NCI-H1092 (cell line): ENCODE data around the gene CHORDC1.
"Not testable (repeated sequence)": the region's sequence is repeated elsewhere in the genome, so short reads cannot be mapped to it uniquely, and the experiment has no call there.

ENCODE experiments used
- DNase-seq: peaks from one replicate; lab custom pipeline; 2025; lab: John Stamatoyannopoulos, UW

CHORDC1 gene

DNA sequence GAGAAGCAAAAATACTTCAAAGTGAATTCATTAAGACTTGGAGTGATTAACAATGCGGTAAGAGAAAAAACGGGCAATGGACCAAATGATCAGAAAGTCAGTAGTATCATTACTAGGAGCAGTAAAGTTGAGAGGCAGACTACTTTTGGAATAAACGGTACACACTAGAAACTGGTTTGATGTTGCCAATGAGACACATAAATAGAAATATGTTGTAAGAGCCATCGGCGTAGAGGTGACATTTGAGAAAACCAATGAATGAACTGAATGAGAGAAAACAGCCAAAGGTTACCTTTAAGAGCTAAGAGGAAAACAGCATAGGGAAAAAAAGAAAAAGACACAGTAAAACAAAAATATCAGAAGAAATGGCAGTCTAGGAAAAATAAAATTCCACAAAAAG is 6.2 kb downstream of the CHORDC1 start:
- DNase-seq = no peak

DNA sequence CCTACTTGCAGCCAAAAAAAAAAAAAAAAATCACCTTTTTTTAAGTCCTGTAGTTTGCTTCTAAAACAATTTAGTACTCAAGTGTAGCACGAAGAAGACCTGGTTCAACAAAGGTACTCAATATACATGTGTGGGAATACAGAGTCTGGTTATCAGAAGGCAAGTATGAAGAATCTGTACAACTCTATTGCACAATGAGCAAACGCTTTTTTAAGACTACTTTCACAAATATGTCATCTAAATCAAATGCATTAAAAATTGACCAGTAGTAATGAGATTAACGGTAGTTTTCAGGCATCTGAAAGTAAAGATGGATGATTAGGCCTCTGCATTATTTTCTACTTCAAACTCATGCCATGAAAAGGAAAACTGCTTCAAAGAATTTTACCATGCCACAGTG is 9.5 kb downstream of the CHORDC1 start:
- no peak for DNase-seq

DNA sequence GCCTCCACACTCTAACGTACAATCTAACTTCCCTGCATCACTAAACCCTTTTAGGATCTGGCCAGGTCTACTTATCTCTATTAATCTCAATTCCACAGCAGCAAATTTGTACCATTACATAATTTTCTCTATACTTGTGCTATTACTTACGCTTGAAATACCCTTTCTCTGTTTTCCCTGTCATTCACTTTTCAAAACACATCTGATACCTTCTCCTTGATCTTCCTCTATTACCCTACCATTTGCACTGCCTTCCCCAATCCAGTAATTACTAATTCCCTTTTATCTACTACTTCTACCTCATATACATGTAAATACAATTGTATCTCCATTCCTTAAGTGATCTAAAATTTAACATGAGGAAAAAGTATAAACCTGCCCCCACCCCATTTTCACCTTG is 14.0 kb downstream of the CHORDC1 start:
- DNase-seq = no peak

DNA sequence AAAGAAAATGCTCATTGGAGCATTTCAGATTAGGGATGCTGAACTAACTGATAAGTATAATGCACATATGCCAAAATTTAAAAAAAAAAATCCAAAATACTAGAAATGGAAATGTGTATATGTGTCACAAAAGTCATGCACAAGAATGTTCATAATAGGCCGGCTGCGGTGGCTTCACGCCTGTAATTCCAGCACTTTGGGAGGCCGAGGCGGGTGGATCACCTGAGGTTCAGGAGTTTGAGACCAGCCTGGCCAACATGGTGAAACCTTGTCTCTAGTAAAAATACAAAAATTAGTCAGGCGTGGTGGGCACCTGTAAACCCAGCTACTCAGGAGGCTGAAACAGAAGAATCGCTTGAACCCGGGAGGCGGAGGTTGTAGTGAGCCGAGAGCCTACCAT is 14.9 kb downstream of the CHORDC1 start:
- DNase-seq = not testable (repeated sequence)

DNA sequence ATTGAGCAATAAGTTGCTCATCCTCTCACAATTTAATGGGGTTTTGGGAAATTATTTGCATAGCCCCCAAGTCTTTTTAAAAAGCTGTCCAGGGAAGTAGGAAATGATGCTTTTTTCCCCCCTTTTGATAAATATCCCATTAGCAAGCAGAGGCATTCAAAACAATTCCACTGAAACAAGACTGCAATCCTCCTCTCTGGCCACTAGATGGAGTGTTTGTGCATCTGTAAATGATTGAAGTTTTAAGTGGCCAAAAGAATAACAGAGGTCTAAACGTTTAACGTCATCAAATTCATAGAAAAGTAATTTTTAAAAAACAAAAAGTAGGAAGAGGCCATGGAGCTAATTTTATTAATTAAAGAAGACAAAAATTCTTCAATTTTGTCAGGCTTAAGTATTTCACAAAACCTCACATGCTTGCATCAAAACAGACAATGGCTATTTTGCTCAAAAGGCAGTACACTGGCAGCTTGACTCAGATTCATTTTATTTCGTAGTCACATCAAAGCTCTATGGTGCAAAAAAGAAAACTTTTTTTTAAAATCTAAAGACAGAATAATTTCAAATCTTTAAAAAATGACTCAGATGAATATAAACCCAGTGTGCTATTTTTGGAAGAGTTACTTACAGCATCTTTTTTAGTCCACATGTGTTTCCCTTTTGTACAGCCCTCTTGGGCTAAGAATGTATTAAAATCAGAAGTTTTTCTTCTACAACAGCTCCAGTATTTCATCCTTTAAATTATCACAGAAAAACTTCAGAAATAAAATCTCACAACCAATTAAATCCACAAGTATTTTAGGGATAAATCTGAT is 17.8 kb downstream of the CHORDC1 start:
- peak; percentile 21 for DNase-seq

DNA sequence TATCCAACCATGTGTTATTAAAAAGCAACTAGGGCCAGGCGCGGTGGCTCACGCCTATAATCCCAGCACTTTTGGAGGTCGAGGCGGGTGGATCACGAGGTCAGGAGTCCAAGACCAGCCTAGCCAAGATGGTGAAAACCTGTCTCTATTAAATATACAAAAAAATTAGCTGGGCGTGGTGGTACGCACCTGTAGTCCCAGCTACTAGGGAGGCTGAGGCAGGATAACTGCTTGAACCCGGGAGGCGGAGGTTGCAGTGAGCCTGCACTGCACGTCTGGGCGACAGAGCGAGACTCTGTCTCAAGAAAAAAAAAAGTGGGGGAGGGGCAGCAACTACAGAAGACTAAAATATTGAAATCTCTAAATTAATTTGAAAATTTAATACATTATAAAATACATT is 18.4 kb downstream of the CHORDC1 start:
- no peak for DNase-seq

DNA sequence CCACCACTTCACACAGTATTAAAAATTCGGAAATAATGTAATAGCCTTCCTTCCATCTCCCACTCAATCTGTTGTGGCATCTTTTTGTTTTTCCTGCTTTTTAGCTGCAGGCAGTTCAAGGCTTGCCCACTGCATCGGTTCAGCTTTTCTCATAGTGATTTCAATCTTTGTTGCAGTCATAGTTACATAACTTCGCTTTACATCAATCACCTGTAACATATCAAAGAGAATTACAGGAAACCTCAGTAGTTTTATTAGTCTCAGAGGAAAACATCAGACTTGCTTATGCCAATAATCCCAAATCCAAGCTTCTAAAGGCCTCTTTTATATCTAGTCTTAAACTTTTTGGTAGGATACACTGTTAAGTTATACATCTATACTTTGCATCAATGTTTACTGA is 20.5 kb downstream of the CHORDC1 start:
- no peak for DNase-seq

DNA sequence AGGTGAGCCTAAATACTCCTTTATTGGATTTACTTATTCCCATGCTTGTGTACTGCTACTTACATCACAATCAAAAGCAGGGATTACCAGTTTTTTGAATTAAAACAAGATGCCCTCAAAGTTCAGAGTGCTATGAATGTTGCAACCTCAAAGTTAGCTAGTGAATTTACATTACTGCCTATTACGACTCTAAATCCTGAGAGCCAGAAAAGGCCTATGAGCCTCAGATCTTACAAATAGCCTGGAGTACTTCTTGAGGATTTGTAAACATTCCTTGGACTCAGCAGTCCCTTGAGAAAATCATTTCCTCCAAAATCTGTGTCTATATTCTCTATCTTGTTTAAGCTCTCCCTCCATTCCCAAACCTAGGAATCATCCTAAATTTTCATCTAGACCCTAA is 25.5 kb downstream of the CHORDC1 start:
- no peak for DNase-seq

DNA sequence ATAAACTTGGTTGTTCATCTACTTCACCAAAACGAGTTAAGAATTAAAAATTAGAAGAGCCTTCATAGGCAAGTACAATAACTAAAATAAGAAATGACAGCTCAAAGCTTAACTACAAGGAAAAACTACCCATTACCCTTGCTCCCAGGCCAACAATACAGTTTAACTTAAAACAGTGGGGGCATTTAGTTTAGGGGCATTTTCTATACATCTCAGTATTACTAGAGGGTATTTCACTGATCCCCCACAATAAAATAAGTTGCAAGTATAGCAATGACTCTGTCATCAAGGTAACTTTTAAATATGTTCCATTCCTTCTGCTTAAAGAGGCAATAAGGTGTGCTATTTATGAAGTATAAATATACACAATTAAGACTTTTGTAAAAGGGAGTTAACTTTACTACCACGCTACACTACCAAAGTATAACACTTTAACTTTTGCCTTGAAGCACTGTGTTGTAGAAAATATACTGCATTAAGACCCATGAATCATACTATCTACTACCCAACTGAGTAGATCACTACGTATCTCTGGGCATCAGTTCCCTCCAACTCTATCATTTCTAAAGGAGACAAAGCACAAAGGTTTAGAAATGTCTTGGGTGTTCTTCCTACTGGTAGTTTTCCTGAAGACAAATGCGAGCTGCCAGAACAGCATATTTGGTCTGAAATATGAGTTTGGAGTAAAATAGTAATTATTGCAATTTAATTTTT is 29.8 kb downstream of the CHORDC1 start:
- no peak for DNase-seq

DNA sequence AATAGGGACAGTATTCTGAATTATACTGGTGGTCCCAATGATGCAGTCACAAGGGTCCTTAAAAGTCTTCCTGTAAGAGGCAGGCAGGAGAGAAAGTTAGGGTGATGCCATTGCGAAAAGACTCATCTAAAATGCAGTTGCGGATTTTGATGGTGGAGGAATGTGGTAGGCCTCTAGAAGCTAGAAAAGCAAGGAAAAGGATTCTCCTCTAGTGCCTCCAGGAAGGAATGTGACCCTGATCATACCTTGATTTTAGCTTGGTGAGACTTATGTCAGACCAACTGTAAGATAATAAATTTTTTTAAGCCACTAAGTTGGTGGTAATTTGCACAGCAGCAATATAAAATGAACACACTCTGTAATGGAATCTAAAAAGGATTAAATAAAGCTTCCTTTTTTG is 33.8 kb downstream of the CHORDC1 start:
- no peak for DNase-seq

DNA sequence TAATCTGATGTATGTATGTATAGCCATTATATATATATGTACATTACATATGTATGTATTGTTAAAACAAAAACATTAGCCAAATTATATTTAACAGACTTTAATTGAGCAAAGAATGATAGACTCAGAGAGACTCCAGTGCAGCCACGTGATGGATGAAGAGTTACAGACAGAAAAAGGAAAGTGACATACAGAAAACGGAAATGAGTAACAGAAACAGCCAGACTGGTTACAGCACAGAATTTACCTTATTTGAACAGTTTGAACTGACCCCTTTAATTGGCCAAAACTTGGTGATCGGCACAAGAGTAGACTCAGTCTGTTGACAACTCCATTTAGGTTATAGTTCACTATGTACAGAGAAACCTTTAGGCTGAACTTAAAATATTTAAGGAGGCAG is 35.0 kb downstream of the CHORDC1 start:
- no peak for DNase-seq

DNA sequence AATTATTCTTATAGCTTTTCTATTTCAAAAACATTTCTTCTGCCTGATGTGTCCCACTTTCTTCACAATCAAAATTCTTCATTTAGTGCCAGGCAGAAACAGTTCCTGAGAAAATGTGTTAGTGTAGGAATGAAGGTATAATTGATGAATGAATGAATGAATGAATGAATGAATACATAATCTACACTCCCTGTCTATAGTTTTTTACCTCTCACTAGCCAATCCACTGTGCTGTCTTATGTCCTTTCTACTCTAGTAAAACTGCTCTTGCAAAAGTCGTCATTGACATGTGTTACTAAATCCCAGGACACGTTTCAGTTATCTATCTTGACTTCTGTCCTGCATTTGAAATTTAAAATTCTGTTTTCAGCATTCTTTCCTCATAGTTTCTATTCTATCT is 42.9 kb downstream of the CHORDC1 start:
- no peak for DNase-seq

DNA sequence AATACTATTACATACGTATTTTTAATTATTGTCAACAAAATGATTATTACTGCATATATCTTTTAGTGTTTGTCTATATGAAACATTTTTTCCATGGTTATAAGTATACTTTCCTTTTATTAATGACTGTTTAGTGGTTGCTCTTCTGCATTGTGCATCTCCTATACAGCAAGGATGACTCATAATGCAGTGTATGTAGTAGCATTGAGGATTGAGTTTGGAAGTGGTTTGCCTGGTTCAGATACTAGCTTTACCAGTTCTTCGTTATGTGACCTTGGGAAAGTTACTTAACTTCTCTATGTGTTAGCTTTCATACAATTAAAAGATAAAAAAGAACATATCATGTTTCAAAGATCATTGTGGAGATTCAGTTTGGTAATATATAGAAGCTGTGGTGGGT is 44.1 kb downstream of the CHORDC1 start:
- DNase-seq = no peak

DNA sequence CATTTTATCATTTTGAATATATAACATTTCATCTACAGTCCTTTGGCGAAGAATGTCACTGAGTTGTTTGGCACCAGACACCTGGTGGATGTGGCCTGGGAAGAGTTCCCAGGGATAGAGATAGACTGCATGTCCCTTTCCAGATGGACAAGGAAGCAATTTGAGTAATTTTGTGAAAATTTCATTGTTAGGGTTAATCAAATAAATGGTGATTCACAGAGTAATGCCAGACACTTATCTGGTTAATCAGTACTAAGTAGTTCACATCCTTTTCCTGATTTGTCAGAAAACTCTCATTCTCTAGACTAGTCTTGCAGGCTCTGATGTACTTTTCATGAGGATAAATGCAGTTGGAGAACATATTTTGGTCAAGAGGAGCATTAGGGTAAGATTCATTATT is 46.8 kb downstream of the CHORDC1 start:
- no peak for DNase-seq

DNA sequence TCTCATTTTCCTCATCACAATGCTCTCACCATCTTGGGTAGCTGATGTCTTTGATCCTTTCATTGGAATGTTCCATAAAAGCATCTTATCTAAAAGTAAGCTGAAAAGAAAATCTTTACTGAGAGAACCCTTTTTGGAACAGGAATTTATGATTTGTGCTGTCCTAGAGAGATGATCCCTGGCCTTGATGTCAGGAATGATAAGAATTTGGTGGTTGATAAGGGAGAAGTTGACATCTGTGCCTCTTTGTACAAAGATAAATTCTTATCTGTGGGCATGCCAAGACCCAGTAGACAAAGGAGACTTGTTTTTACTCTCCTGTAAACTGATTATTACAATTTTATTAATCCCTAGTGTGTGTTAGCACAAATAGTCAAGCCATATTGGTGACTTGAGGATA is 51.5 kb downstream of the CHORDC1 start:
- DNase-seq = no peak

DNA sequence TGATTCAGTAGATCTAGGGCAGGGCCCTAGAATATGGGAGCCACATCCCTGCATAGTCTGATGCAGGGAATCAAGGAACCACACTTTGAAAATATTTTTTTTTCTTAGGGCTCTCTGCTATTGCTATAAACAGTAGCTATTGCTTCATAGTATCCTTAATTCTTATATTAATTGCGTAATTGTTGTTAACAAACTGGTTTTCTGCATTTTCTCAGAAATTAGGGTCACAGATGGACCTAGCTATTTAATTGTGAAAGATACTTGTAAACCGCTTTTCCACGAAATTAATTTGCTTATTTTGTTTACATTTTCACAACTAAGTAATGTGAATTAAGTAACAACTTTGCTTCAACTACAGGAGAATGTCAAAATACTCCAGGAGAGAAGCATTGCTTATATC is 54.3 kb downstream of the CHORDC1 start:
- no peak for DNase-seq

DNA sequence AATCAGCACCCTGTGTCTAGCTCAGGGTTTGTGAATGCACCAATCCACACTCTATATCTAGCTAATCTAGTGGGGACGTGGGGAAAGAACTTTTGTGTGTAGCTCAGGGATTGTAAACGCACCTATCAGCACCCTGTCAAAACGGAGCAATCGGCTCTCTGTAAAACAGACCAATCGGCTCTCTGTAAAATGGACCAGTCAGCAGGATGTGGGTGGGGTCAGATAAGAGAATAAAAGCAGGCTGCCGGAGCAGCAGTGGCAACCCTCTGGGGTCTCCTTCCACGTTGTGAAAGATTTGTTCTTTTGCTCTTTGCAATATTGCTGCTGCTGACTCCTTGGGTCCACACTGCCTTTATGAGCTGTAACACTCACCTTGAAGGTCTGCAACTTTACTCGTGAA is 55.1 kb downstream of the CHORDC1 start:
- DNase-seq = not testable (repeated sequence)

DNA sequence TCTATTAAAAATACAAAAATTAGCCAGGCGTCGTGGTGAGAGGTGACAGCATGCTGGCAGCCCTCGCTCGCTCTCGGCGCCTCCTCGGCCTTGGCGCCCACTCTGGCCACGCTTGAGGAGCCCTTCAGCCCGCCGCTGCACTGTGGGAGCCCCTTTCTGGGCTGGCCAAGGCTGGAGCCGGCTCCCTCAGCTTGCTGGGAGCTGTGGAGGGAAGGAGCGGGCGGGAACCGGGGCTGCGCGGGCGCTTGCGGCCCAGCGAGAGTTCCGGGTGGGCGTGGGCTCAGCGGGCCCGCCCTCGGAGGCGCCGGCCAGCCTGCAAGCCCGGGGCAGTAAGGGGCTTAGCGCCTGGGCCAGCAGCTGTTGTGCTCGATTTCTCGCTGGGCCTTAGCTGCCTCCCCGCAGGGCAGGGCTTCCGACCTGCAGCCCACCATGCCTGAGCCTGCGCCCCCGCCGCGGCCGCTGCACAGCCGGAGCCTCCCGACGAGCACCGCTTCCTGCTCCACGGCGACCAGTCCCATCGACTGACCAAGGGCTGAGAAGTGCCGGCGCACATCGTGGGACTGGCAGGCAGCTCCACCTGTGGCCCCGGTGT is 55.8 kb downstream of the CHORDC1 start:
- DNase-seq = not testable (repeated sequence)
